Hepatocyte (in vitro differentiated cells): ENCODE measurements around the gene MOK.

ENCODE experiments used
- EZH2phosphoT487 ChIP-seq: fragments of 200-600 bp; sonication (generic); IDR thresholded peaks from one replicate; pipeline ENCODE4 v1.6.1; 2018; ENCODE audit warnings: antibody characterized with exemption, mild to moderate bottlenecking, low read depth, moderate library complexity; ENCODE audit not compliant: unreplicated experiment, severe bottlenecking
- TF ChIP-seq, protein P1 (sequence below): fragments of 200-600 bp; sonication (generic); IDR thresholded peaks from 2 replicates; pipeline ENCODE4 v1.5.1; 2016; ENCODE audit warnings: antibody characterized with exemption, mild to moderate bottlenecking; ENCODE audit not compliant: poor library complexity

DNA sequence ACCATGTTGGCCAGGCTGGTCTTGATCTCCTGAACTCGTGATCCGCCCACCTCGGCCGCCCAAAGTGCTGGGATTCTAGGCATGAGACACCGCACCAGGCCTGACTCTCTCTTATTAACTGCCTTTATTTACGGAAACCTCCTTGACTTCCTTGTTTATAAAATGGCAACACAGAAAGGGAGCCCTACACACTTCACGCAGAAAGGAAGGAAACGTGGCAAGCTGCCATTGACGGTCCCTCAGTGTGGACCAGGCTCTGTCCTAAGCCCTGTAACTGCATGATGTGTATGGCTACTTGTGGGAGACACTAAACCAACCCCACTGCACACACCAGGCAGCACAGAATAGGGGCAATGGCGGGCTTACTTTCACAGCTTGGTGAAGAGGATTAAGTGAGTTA, 46.1 kb upstream of the MOK start:
- TF ChIP-seq, protein P1, sequence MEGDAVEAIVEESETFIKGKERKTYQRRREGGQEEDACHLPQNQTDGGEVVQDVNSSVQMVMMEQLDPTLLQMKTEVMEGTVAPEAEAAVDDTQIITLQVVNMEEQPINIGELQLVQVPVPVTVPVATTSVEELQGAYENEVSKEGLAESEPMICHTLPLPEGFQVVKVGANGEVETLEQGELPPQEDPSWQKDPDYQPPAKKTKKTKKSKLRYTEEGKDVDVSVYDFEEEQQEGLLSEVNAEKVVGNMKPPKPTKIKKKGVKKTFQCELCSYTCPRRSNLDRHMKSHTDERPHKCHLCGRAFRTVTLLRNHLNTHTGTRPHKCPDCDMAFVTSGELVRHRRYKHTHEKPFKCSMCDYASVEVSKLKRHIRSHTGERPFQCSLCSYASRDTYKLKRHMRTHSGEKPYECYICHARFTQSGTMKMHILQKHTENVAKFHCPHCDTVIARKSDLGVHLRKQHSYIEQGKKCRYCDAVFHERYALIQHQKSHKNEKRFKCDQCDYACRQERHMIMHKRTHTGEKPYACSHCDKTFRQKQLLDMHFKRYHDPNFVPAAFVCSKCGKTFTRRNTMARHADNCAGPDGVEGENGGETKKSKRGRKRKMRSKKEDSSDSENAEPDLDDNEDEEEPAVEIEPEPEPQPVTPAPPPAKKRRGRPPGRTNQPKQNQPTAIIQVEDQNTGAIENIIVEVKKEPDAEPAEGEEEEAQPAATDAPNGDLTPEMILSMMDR, result no peak
- TF ChIP-seq EZH2phosphoT487, result no peak
